ENCODE results near the gene EPHB3.

EPHB3 gene

GRCh38 chr3:184581331-184581855 is 19.8 kb downstream of the EPHB3 start:
- DNase-seq (ENCODE audit: low read depth, low spot score): no peak

GRCh38 chr3:184582646-184583577 is 21.3 kb downstream of the EPHB3 start:
- DNase-seq (ENCODE audit: low read depth, low spot score): no peak

- no peak for DNase-seq (ENCODE audit: low read depth, low spot score)
Observed at GRCh38 chr3:184583578-184584451, 22.2 kb downstream of the EPHB3 start.

- no peak for DNase-seq (ENCODE audit: low read depth, low spot score)
Observed at GRCh38 chr3:184584464-184584891, 22.9 kb downstream of the EPHB3 start.

- no peak for DNase-seq (ENCODE audit: low read depth, low spot score)
Observed at GRCh38 chr3:184585545-184585944, 24.0 kb downstream of the EPHB3 start.

- DNase-seq (ENCODE audit: low read depth, low spot score): no peak
Observed at GRCh38 chr3:184586851-184587250, 25.3 kb downstream of the EPHB3 start.

GRCh38 chr3:184588776-184589175 is 27.2 kb downstream of the EPHB3 start:
- no peak for DNase-seq (ENCODE audit: low read depth, low spot score)

- no peak for DNase-seq (ENCODE audit: low read depth, low spot score)
Observed at GRCh38 chr3:184590795-184591194, 29.2 kb downstream of the EPHB3 start.

GRCh38 chr3:184591789-184592188 is 30.2 kb downstream of the EPHB3 start:
- DNase-seq (ENCODE audit: low read depth, low spot score): no peak

- DNase-seq (ENCODE audit: low read depth, low spot score): no peak
Observed at GRCh38 chr3:184592371-184593219, 31.0 kb downstream of the EPHB3 start.

GRCh38 chr3:184593220-184593927 is 31.8 kb downstream of the EPHB3 start:
- no peak for DNase-seq (ENCODE audit: low read depth, low spot score)

- DNase-seq (ENCODE audit: low read depth, low spot score): no peak
Observed at GRCh38 chr3:184593928-184594303, 32.3 kb downstream of the EPHB3 start.

- DNase-seq (ENCODE audit: low read depth, low spot score): no peak
Observed at GRCh38 chr3:184594371-184595001, 32.9 kb downstream of the EPHB3 start.

GRCh38 chr3:184595726-184596125 is 34.1 kb downstream of the EPHB3 start:
- DNase-seq (ENCODE audit: low read depth, low spot score): no peak

GRCh38 chr3:184596233-184596632 is 34.6 kb downstream of the EPHB3 start:
- DNase-seq (ENCODE audit: low read depth, low spot score): no peak

GRCh38 chr3:184596886-184597575 is 35.4 kb downstream of the EPHB3 start:
- DNase-seq (ENCODE audit: low read depth, low spot score): no peak

GRCh38 chr3:184597829-184598573 is 36.4 kb downstream of the EPHB3 start:
- no peak for DNase-seq (ENCODE audit: low read depth, low spot score)

GRCh38 chr3:184598574-184598927 is 37.0 kb downstream of the EPHB3 start:
- no peak for DNase-seq (ENCODE audit: low read depth, low spot score)

GRCh38 chr3:184599143-184599542 is 37.6 kb downstream of the EPHB3 start:
- DNase-seq (ENCODE audit: low read depth, low spot score): no peak

All from activated CD4-positive, CD25-positive, alpha-beta regulatory T cell treated with anti-CD3 and anti-CD28 coated beads, Interleukin-2, amount 50 U/mL, for 16 hours (primary cell).